ENCODE measurements around the gene YEATS2.

Gene YEATS2

DNA sequence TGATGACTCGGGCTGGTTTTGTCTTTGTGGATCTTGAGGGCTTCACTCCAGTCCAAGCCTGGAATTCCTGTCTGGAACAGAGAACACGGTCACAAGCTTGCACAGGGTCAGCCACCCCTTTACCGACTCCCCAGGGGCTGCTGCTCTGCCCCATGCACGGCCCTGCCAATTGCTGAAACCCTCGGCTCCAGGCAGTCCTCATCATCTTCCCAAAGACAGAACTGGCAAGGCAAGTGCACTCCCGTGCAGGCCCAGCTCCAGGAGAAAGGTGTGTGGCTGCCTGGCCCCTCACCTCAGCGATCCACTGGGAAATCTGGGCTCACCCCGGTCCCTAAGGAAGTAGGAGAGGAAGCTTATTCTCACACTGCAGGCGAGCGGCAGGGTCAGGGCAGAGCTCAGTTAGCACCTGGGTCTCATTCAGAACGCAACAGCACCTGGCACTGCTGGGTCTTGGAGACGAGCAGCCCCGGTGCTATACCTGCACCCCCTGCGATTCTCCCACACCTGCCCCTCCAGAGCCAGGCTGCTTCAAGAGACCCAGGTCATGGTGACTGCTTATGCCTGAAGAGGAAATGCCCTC, 120.5 kb downstream of the YEATS2 start:
- TF ChIP-seq ZFX (IDR thresholded peaks at IDR 0.05; ENCODE audit: borderline replicate concordance), result no peak
- TF ChIP-seq, protein P1, sequence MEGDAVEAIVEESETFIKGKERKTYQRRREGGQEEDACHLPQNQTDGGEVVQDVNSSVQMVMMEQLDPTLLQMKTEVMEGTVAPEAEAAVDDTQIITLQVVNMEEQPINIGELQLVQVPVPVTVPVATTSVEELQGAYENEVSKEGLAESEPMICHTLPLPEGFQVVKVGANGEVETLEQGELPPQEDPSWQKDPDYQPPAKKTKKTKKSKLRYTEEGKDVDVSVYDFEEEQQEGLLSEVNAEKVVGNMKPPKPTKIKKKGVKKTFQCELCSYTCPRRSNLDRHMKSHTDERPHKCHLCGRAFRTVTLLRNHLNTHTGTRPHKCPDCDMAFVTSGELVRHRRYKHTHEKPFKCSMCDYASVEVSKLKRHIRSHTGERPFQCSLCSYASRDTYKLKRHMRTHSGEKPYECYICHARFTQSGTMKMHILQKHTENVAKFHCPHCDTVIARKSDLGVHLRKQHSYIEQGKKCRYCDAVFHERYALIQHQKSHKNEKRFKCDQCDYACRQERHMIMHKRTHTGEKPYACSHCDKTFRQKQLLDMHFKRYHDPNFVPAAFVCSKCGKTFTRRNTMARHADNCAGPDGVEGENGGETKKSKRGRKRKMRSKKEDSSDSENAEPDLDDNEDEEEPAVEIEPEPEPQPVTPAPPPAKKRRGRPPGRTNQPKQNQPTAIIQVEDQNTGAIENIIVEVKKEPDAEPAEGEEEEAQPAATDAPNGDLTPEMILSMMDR (IDR thresholded peaks at IDR 0.05), result no peak
- no peak overlapping the region for H3K27ac ChIP-seq

DNA sequence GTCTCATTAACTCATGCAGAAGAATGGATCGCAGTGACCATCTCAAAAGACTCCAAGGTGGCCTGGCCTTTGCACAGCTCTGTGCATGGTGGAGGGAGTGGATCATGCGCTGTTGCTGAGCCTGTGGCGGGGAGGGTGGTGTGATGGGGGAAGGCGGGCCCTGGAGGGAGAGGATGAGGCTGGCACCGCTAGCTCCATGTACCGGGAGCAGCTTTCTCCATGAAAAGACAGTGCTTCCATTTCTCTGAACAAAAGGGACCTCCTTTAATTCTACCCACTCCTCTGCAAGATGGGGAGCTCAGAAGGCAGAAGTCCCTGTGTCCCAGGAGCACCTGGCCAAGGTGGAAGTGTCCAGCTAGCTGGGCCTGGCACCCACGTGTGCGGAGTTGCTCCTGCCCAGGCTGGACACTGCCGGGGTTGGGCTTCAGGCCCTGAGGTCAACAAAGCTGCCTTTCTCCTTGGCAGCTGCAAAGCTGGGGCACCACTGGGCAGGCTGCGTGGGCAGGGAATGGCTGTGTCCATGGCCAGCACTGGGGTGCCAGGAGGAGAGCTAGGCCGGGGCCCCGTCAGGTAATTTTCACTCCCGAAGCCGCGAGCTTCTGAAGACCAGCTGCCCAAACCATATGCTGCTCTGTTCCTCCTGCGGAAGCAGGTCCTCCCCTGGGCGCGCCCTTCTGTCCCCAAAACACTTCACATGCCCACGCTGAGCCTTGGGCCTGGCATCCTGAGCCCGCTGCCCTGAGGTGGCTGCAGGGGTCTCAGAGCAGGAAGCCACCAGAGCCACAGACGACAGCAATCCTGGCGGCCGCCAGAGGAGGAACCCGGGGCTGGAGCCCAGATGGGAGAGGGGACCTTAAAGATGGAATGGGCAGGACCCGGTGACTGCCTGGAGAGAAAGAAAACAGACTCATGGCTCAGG, 121.4 kb downstream of the YEATS2 start:
- TF ChIP-seq, protein P1 (IDR thresholded peaks at IDR 0.05), result no peak
- TF ChIP-seq ZFX (IDR thresholded peaks at IDR 0.05; ENCODE audit: borderline replicate concordance), result no peak
- H3K27ac ChIP-seq, result no peak overlapping the region

DNA sequence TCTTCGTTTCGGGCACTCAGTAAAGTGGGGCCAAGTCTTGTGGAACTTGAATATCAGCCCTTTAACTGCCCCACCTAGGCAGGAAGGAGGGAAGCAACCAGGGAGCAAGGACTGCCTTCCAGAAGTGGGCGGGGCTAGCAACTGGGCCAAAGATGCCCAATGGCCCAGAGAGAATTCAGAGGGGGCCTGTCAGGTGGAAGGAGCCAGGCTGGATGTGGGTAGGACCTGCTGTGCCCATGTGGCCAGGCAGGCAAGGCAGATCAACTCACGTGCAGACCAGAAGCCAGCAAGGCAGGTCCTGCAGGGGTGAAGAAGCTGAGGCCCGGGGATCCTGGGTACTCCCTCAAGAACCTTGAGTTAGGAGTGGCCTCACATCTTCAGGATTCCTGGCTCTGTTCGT, 122.2 kb downstream of the YEATS2 start:
- H3K27ac ChIP-seq, result no peak overlapping the region
- TF ChIP-seq, protein P1 (IDR thresholded peaks at IDR 0.05), result no peak
- no peak for TF ChIP-seq ZFX (IDR thresholded peaks at IDR 0.05; ENCODE audit: borderline replicate concordance)

DNA sequence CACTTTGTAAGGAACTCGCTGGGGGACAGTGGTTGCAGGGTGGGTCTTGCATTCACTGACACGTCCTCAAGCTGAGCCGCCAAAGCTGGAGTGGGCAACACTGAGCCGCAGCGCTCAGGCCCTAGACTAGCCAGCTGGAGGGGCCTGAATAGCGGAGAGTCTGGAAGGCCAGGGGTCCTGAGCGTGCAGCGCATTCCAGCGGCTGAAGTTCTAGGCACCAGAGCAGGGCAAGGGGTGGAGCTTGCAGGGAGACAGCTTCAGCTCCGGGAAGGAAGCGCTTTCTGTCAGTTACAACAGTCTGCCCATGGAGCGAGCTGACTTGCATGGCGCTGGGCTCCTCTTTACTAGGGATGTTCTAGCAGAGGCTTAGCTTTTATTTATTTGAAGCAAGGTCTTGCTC, 125.0 kb downstream of the YEATS2 start:
- no peak overlapping the region for H3K27ac ChIP-seq
- TF ChIP-seq ZFX (IDR thresholded peaks at IDR 0.05; ENCODE audit: borderline replicate concordance), result no peak
- TF ChIP-seq, protein P1 (IDR thresholded peaks at IDR 0.05), result no peak

DNA sequence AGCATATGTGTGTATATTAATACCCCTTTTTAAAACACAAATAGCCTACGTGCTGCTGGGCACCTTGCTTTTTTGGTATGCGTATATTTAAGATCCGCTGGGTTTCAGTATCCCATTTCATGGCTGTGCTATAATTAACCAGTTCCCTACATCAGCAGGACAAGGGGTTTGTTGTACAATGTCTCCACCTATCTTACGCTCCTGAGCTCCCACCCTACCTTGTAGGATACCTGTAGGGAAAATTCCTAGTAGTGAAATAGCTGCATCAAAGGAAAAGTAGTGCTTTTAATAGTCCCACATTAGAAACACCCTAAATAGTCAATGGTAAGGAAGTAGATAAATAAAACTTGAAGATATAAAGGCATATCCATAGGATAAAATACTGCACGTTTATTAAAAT, 126.4 kb downstream of the YEATS2 start:
- TF ChIP-seq, protein P1 (IDR thresholded peaks at IDR 0.05), result no peak
- TF ChIP-seq ZFX (IDR thresholded peaks at IDR 0.05; ENCODE audit: borderline replicate concordance), result no peak
- H3K27ac ChIP-seq, result no peak overlapping the region

DNA sequence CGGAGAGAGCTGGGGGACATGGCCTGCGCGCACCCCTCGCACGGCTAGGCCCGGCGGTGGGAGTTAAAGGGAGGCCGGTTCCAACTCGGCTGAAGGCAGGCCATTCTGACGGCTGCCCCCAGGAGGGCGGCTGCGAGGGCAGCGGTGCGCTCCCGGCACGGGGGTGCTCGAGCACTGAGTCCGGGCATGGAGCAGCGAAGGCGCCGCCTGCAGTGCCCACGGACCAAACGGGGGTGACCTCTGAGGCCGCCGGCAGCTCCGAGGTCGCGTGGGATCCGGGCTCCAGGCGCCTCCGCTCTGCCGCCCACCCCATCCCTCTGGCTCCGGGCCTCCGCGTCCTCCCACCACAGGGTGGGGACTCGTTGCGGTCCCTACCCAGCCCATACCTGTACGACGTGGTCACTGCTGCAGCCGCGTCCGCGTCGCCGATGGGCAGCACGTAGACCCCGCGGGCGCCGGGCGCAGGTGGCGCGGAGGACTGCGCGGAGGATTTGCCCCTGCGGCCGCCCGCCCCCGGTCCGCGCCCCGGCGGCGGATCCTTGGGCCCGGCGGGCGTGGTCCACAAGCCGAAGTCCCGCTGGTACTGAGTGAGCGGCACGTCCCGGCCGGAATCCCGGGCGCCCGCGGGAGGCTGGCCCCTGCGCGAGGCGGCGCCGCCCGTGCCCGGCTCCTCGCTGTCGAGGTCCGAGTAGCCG, 127.3 kb downstream of the YEATS2 start:
- TF ChIP-seq, protein P1 (IDR thresholded peaks at IDR 0.05), result no peak
- no peak for TF ChIP-seq ZFX (IDR thresholded peaks at IDR 0.05; ENCODE audit: borderline replicate concordance)
- H3K27ac ChIP-seq, result no peak overlapping the region

Measured in 22Rv1 (cell line).